ENCODE measurements around the gene FADS2. TPM values are rescaled to one million over a fixed set of nuclear protein-coding genes. Genes with fewer than 3 reads are reported as not detected.

FADS2 gene
- total and polyA plus RNA-seq, 9 of the 15 experiments (the other 6 are each of a cell fraction or from before 2014, with no cell fraction given): 2.9 to 42.8 (median 16.2) TPM

- in situ Hi-C loops (cut with MboI): no loop called here
- no peak for FAIRE-seq
- intact Hi-C loops (cut with micrococcal nuclease): no loop called here
- TF ChIP-seq PHF20 (IDR thresholded peaks at IDR 0.05; ENCODE audit: partially characterized antibody) (no peak), HCFC1 (IDR thresholded peaks at IDR 0.05; ENCODE audit: low read depth, low read length) (no peak), BCOR (IDR thresholded peaks at IDR 0.05) (peak; percentile 80), KDM4B (IDR thresholded peaks at IDR 0.05; ENCODE audit: borderline replicate concordance in 2 of 2, low read depth in 1 of 2) (no peak), CSDE1 (IDR thresholded peaks at IDR 0.05) (0 out of 4 replicates have a peak, but pooled peaks of 1 of the 2 experiments have one; percentile 24), ZNF316 (IDR thresholded peaks at IDR 0.05) (no peak), SMARCA5 (IDR thresholded peaks at IDR 0.05) (0 out of 2 replicates have a peak, but pooled peaks have one; percentile 27), CCNT2 (IDR thresholded peaks at IDR 0.05; ENCODE audit: borderline replicate concordance, extremely low read depth, insufficient read length, low read depth, low read length) (no peak), MCM3 (IDR thresholded peaks at IDR 0.05) (no peak), KDM1A (IDR thresholded peaks at IDR 0.05) (peak; percentile 61 to 75; a peak in 3 of 4 replicates), PRMT5 (CRISPR knock-in tag; IDR thresholded peaks at IDR 0.05) (no peak), NFE2 (IDR thresholded peaks at IDR 0.05; ENCODE audit: low read depth) (no peak), MTF1 (CRISPR knock-in tag; IDR thresholded peaks at IDR 0.05; ENCODE audit: borderline replicate concordance) (no peak), ZHX1 (conservative IDR thresholded peaks at IDR 0.05; ENCODE audit: low read length) (no peak), ZNF146 (CRISPR knock-in tag; IDR thresholded peaks at IDR 0.05; ENCODE audit: unreplicated experiment) (peak; percentile 99)
- TF ChIP-seq, protein P1, sequence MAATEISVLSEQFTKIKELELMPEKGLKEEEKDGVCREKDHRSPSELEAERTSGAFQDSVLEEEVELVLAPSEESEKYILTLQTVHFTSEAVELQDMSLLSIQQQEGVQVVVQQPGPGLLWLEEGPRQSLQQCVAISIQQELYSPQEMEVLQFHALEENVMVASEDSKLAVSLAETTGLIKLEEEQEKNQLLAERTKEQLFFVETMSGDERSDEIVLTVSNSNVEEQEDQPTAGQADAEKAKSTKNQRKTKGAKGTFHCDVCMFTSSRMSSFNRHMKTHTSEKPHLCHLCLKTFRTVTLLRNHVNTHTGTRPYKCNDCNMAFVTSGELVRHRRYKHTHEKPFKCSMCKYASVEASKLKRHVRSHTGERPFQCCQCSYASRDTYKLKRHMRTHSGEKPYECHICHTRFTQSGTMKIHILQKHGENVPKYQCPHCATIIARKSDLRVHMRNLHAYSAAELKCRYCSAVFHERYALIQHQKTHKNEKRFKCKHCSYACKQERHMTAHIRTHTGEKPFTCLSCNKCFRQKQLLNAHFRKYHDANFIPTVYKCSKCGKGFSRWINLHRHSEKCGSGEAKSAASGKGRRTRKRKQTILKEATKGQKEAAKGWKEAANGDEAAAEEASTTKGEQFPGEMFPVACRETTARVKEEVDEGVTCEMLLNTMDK (IDR thresholded peaks at IDR 0.05; ENCODE audit: borderline replicate concordance, insufficient read depth, low read depth, low read length, poor library complexity, severe bottlenecking): no peak
- TF ChIP-seq, protein P2, sequence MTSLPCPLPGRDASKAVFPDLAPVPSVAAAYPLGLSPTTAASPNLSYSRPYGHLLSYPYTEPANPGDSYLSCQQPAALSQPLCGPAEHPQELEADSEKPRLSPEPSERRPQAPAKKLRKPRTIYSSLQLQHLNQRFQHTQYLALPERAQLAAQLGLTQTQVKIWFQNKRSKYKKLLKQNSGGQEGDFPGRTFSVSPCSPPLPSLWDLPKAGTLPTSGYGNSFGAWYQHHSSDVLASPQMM (CRISPR knock-in tag; IDR thresholded peaks at IDR 0.05): no peak
Measured at GRCh38 chr11:61839742-61840141, 11.6 kb downstream of the FADS2 start.

More at GRCh38 chr11:61839742-61840141, 11.6 kb downstream of the FADS2 start:
- Histone ChIP-seq H2AFZ (ENCODE audit: low read depth, low read length) (no peak overlapping the region), H3K9me1 (ENCODE audit: control insufficient read depth, insufficient read depth, low read length) (peaks cover 5% of the 10 kb centered on the region), H3K27ac (ENCODE audit: extremely low read depth, low read depth, low read length) (peak overlapping the region; percentile 90; the same call in 2 of the 3 replicates), H3K4me3 (no peak overlapping the region), H3K79me2 (ENCODE audit: control insufficient read depth, insufficient read depth, low read length) (peaks cover 22% of the 10 kb centered on the region; the same call in 2 of the 3 replicates), H4K20me1 (replicated peaks; ENCODE audit: control insufficient read depth, insufficient read depth, low read length) (no peaks in the 10 kb centered on the region), H3K27me3 (ENCODE audit: control insufficient read depth in 2 of 2, insufficient read depth in 2 of 2, low read length in 2 of 2) (no peaks in the 10 kb centered on the region), H3K9me3 (replicated peaks; ENCODE audit: control insufficient read depth, insufficient read depth, low read depth, low read length) (no peaks in the 10 kb centered on the region), H3K4me2 (ENCODE audit: insufficient read depth, low read length) (no peak overlapping the region), H3K9ac (ENCODE audit: insufficient read depth in 1 of 2, low read depth in 2 of 2, low read length in 2 of 2) (no peak overlapping the region; a peak in 1 of 4 replicates), H3K4me1 (replicated peaks in 1 of 2; ENCODE audit: control insufficient read depth in 2 of 2, insufficient read depth in 2 of 2, low read length in 2 of 2) (peaks cover 65 to 73% of the 10 kb centered on the region in 2 experiments), H3K36me3 (ENCODE audit: control insufficient read depth, insufficient read depth, low read length) (peaks cover 18% of the 10 kb centered on the region)
- ATAC-seq (no peak), DNase-seq (ENCODE audit: extremely low read depth in 1 of 4, low spot score in 3 of 4) (no peak)
- CTCF ChIA-PET (ENCODE audit: low intra/inter-chr PET ratio): no interaction called here
- WGBS (ENCODE audit: insufficient coverage, low coverage, missing lambda C conversion rate): 93% methylated on average over 2 of the region's 2 CpGs
- no TSS peak for BruUV-seq (replicated peaks)
- POLR2A ChIA-PET: interaction anchor here (0.6 kb wide), 1 partner anchor 30 kb away, joined by 3 read pairs; no protein-coding TSS in a partner anchor
